Parathyroid adenoma (tissue), 2 donors: ENCODE results near the gene EEFSEC.

Source experiments
- H2AFZ ChIP-seq: fragments of 300-600 bp; sonication (generic); one replicate; pipeline ENCODE4 v1.7.0; 2017; ENCODE audit warnings: antibody characterized with exemption, mild to moderate bottlenecking
- H3K27ac ChIP-seq: fragments of 300-600 bp; sonication (generic); one replicate; pipeline ENCODE4 v1.7.0; 2017
- H3K27me3 ChIP-seq: fragments of 300-600 bp; sonication (generic); one replicate; pipeline ENCODE4 v1.7.0; 2017; ENCODE audit warnings: low read length; ENCODE audit not compliant: control insufficient read depth, insufficient read depth
- H3K36me3 ChIP-seq: fragments of 300-600 bp; sonication (generic); one replicate; pipeline ENCODE4 v1.7.0; 2017; ENCODE audit warnings: low read length; ENCODE audit not compliant: control insufficient read depth, insufficient read depth
- H3K4me1 ChIP-seq: fragments of 300-600 bp; sonication (generic); one replicate; pipeline ENCODE4 v1.7.0; 2017; ENCODE audit warnings: control low read depth
- H3K4me2 ChIP-seq: fragments of 300-600 bp; sonication (generic); one replicate; pipeline ENCODE4 v1.7.0; 2017; ENCODE audit warnings: low read length
- H3K4me3 ChIP-seq: fragments of 300-600 bp; sonication (generic); one replicate; pipeline ENCODE4 v1.7.0; 2017; ENCODE audit warnings: low read depth, low read length
- H3K79me2 ChIP-seq: fragments of 300-600 bp; sonication (generic); one replicate; pipeline ENCODE4 v1.7.0; 2017; ENCODE audit warnings: control low read depth
- H3K9ac ChIP-seq: fragments of 300-600 bp; sonication (generic); one replicate; pipeline ENCODE4 v1.7.0; 2017; ENCODE audit warnings: mild to moderate bottlenecking
- H3K9me3 ChIP-seq: fragments of 300-600 bp; sonication (generic); one replicate; pipeline ENCODE4 v1.7.0; 2017; ENCODE audit warnings: low read length; ENCODE audit not compliant: control insufficient read depth
- TF ChIP-seq, protein P1 (sequence below): fragments of 300-600 bp; sonication (generic); IDR thresholded peaks from one replicate; pipeline ENCODE4 v1.7.0; 2017; ENCODE audit warnings: antibody characterized with exemption, mild to moderate bottlenecking
- donor health status: primary hyperparathyroidism.

The EEFSEC gene

DNA sequence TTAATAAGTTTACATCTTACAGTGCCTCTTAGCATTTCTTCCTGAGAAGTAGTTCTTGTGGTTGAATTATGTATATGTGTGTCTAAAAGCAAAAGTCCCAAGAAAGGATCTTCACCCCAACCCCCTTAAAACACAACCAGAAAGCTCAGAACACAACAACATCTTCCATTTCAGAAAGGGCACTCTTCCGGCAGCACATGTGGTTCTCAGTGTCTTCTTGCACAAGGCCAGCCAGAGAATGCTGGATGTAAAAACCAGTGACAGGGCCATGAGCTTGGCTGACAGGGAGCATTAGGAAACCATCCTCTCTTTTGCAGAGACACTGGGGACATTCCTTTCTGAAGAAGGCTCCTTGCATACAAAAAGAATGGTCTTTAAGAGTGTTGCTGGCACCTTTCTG lies 45.0 kb downstream of the EEFSEC start:
- Histone ChIP-seq H3K9me3 (no peaks in the 10 kb centered on the region), H3K27me3 (no peaks in the 10 kb centered on the region), H3K36me3 (no peaks in the 10 kb centered on the region), H2AFZ (no peak overlapping the region), H3K9ac (no peak overlapping the region), H3K79me2 (peaks cover 10% of the 10 kb centered on the region), H3K4me1 (no peaks in the 10 kb centered on the region), H3K27ac (no peak overlapping the region), H3K4me3 (no peak overlapping the region), H3K4me2 (no peak overlapping the region)
- TF ChIP-seq, protein P1, sequence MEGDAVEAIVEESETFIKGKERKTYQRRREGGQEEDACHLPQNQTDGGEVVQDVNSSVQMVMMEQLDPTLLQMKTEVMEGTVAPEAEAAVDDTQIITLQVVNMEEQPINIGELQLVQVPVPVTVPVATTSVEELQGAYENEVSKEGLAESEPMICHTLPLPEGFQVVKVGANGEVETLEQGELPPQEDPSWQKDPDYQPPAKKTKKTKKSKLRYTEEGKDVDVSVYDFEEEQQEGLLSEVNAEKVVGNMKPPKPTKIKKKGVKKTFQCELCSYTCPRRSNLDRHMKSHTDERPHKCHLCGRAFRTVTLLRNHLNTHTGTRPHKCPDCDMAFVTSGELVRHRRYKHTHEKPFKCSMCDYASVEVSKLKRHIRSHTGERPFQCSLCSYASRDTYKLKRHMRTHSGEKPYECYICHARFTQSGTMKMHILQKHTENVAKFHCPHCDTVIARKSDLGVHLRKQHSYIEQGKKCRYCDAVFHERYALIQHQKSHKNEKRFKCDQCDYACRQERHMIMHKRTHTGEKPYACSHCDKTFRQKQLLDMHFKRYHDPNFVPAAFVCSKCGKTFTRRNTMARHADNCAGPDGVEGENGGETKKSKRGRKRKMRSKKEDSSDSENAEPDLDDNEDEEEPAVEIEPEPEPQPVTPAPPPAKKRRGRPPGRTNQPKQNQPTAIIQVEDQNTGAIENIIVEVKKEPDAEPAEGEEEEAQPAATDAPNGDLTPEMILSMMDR = no peak

DNA sequence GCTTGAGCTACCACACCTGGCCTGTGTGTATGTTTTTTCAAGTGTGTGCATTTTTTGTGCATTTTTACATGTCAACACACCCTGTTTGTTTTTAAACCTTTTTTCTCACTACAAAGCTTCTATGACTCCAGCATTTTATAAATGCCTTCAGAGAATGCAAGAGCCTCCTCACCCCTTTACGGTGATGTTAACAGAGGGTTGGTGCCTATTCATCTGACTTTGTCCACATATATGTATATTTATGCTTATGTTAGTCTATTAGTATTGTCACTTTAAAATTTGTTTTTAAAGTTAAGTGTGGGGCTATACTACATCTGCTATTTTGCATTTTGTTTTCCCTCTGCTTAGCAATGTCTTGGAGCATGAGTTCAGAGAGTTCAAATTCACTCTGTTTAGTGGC lies 45.8 kb downstream of the EEFSEC start:
- TF ChIP-seq, protein P1 = no peak

GRCh38 chr3:128201158-128201755 lies 48.0 kb downstream of the EEFSEC start:
- TF ChIP-seq, protein P1 = no peak
- Histone ChIP-seq H3K9me3 (no peaks in the 10 kb centered on the region), H3K79me2 (peaks cover 14% of the 10 kb centered on the region), H3K27me3 (no peaks in the 10 kb centered on the region), H3K4me2 (no peak overlapping the region), H3K4me3 (no peak overlapping the region), H3K9ac (no peak overlapping the region), H2AFZ (no peak overlapping the region), H3K27ac (no peak overlapping the region), H3K36me3 (no peaks in the 10 kb centered on the region), H3K4me1 (peaks cover 10% of the 10 kb centered on the region)

More for the DNA sequence above, 45.8 kb downstream of the EEFSEC start:
- Histone ChIP-seq H3K4me1 (no peaks in the 10 kb centered on the region), H3K36me3 (no peaks in the 10 kb centered on the region), H3K9ac (no peak overlapping the region), H3K27me3 (no peaks in the 10 kb centered on the region), H3K4me3 (no peak overlapping the region), H3K9me3 (no peaks in the 10 kb centered on the region), H3K27ac (no peak overlapping the region), H3K79me2 (peaks cover 14% of the 10 kb centered on the region), H2AFZ (no peak overlapping the region), H3K4me2 (no peak overlapping the region)

DNA sequence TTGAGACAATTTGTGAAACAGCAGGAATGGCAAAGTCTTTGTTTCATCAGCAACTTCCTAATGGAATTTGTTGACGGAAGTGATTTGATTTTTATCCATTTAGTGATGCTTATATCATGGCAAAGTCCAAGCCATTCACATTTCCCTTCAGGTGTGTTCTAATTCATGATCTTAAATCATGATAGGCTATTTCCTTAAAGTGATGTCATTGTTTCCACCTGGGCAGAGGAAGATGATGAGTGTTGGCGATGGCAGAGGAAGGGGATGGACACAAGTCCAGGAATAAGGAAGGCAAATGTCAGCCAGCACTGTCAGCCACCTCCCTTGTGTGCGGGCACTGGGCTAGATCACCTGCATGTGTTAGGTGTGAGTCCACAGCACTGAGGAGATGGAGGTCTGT lies 49.9 kb downstream of the EEFSEC start:
- H3K36me3 ChIP-seq = no peaks in the 10 kb centered on the region
- H3K9me3 ChIP-seq = no peaks in the 10 kb centered on the region
- no peak overlapping the region for H3K4me2 ChIP-seq
- H2AFZ ChIP-seq = no peak overlapping the region
- TF ChIP-seq, protein P1 = no peak
- no peak overlapping the region for H3K9ac ChIP-seq
- H3K4me3 ChIP-seq = no peak overlapping the region
- H3K27me3 ChIP-seq = no peaks in the 10 kb centered on the region
- peaks cover 14% of the 10 kb centered on the region for H3K79me2 ChIP-seq
- peaks cover 10% of the 10 kb centered on the region for H3K4me1 ChIP-seq
- H3K27ac ChIP-seq = no peak overlapping the region

DNA sequence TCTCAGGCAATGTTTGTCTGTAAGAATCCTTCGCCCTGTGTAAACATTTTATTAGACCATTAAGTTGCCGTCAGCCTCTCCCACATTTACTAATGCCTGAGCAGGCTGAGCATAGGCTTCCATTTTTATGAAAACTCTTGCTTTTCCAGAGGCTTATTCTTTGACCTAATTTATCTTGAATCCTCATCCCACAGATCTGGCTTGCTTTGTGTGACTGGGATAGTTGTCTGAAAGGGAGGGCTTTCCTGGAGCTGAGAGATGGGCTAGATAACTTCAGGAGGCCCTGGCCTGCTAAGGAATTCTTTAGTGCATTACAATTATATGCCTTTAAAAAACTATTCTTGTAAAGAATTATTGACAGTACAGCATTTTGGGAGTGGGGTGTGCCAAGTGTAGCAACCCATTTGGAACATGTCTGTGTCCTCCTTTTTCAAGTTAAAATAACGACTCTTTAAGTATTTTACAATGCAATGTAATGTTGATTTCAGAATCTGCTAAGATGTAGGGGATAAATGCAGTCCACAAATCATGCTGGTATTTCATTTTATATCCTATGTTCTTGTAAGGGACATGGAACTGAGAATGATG lies 52.4 kb downstream of the EEFSEC start:
- Histone ChIP-seq H3K27ac (no peak overlapping the region), H3K4me2 (no peak overlapping the region), H3K9ac (no peak overlapping the region), H2AFZ (no peak overlapping the region), H3K4me1 (peaks cover 15% of the 10 kb centered on the region), H3K36me3 (no peaks in the 10 kb centered on the region), H3K79me2 (peaks cover 8% of the 10 kb centered on the region), H3K9me3 (no peaks in the 10 kb centered on the region), H3K27me3 (no peaks in the 10 kb centered on the region), H3K4me3 (no peak overlapping the region)
- TF ChIP-seq, protein P1 = no peak
